HepG2 (cell line): Measurements from ENCODE around the gene CAMSAP3. TPM values are rescaled to one million over a fixed set of nuclear protein-coding genes. Genes with fewer than 3 reads are reported as not detected.

ENCODE experiments used
- ELF4 ChIP-seq: sonication (generic); formaldehyde crosslinking; IDR thresholded peaks from 2 replicates; pipeline ENCODE4 v1.5.0; 2020; ENCODE audit warnings: missing genetic modification reagents, mild to moderate bottlenecking, moderate library complexity, borderline replicate concordance
- FOXK2 ChIP-seq: fragments of 450-650 bp; IDR thresholded peaks from 2 replicates; pipeline ENCODE4 v1.6.1; 2016
- HNRNPL ChIP-seq: fragments of 200-400 bp; formaldehyde crosslinking; IDR thresholded peaks from 2 replicates; pipeline ENCODE4 v1.6.1; 2017; ENCODE audit warnings: mild to moderate bottlenecking, low read depth, low read length
- KMT2A ChIP-seq: sonication (generic); formaldehyde crosslinking; IDR thresholded peaks from 2 replicates; pipeline ENCODE4 v1.4.0; 2020; ENCODE audit warnings: missing genetic modification reagents
- MTERF4 ChIP-seq: sonication (generic); formaldehyde crosslinking; IDR thresholded peaks from 2 replicates; pipeline ENCODE4 v1.8.0; 2023; ENCODE audit warnings: mild to moderate bottlenecking, missing genetic modification reagents
- MXI1 ChIP-seq: IDR thresholded peaks from 3 replicates; pipeline ENCODE4 v1.6.1; 2012; ENCODE audit warnings: low read depth, low read length, inconsistent platforms, borderline replicate concordance
- NONO ChIP-seq, 2 experiments: fragments of 450-650 bp in 1 of 2; sonication (generic) in 1 of 2; formaldehyde crosslinking in 1 of 2; IDR thresholded peaks in 1 of 2; conservative IDR thresholded peaks in 1 of 2; 2 replicates each; pipeline versions ENCODE4 v1.6.1 to v1.8.0; 2017 to 2022; ENCODE audit warnings: mild to moderate bottlenecking in 1 of 2, missing genetic modification reagents in 1 of 2, moderate library complexity in 1 of 2
- REXO4 ChIP-seq: sonication (generic); formaldehyde crosslinking; IDR thresholded peaks from 2 replicates; pipeline ENCODE4 v1.8.0; 2022; ENCODE audit warnings: missing genetic modification reagents, mild to moderate bottlenecking, borderline replicate concordance
- RFX5 ChIP-seq: IDR thresholded peaks from 2 replicates; pipeline ENCODE4 v1.6.1; 2011; ENCODE audit warnings: low read depth, low read length, improper control_type of control experiment
- SNAI1 ChIP-seq: sonication (generic); formaldehyde crosslinking; IDR thresholded peaks from 2 replicates; pipeline ENCODE4 v1.5.0; 2020; ENCODE audit warnings: mild to moderate bottlenecking, missing genetic modification reagents, borderline replicate concordance
- YEATS4 ChIP-seq: sonication (generic); formaldehyde crosslinking; IDR thresholded peaks from 2 replicates; pipeline ENCODE4 v1.4.0; 2020; ENCODE audit warnings: missing genetic modification reagents, borderline replicate concordance
- ZNF333 ChIP-seq: sonication (generic); formaldehyde crosslinking; IDR thresholded peaks from 2 replicates; pipeline ENCODE4 v1.4.0; 2020; ENCODE audit warnings: mild to moderate bottlenecking, missing genetic modification reagents, borderline replicate concordance
- ZNF350 ChIP-seq: sonication (generic); formaldehyde crosslinking; IDR thresholded peaks from 2 replicates; pipeline ENCODE4 v1.4.0; 2020; ENCODE audit warnings: mild to moderate bottlenecking, low read depth, missing genetic modification reagents, borderline replicate concordance
- ZNF558 ChIP-seq: sonication (generic); formaldehyde crosslinking; IDR thresholded peaks from 2 replicates; pipeline ENCODE4 v1.9.0; 2022; ENCODE audit warnings: mild to moderate bottlenecking, missing genetic modification reagents, borderline replicate concordance
- ZNF563 ChIP-seq: sonication (generic); formaldehyde crosslinking; IDR thresholded peaks from 2 replicates; pipeline ENCODE4 v1.8.0; 2022; ENCODE audit warnings: mild to moderate bottlenecking, moderate library complexity, missing genetic modification reagents
- ZNF605 ChIP-seq: sonication (generic); formaldehyde crosslinking; IDR thresholded peaks from 2 replicates; pipeline ENCODE4 v1.8.0; 2022; ENCODE audit warnings: mild to moderate bottlenecking, missing genetic modification reagents
- ZNF670 ChIP-seq: sonication (generic); formaldehyde crosslinking; IDR thresholded peaks from 2 replicates; pipeline ENCODE4 v1.8.0; 2022; ENCODE audit warnings: mild to moderate bottlenecking, missing genetic modification reagents, borderline replicate concordance
- ZNF672 ChIP-seq: sonication (generic); formaldehyde crosslinking; IDR thresholded peaks from 2 replicates; pipeline ENCODE4 v1.8.1; 2022; ENCODE audit warnings: missing genetic modification reagents
- ZNF740 ChIP-seq: sonication (generic); formaldehyde crosslinking; IDR thresholded peaks from 2 replicates; pipeline ENCODE4 v1.4.0; 2020; ENCODE audit warnings: missing genetic modification reagents
- ZNF768 ChIP-seq: sonication (generic); formaldehyde crosslinking; IDR thresholded peaks from 2 replicates; pipeline ENCODE4 v1.4.0; 2020; ENCODE audit warnings: missing genetic modification reagents
- ZNF788 ChIP-seq: sonication (generic); formaldehyde crosslinking; IDR thresholded peaks from 2 replicates; pipeline ENCODE4 v1.5.0; 2020; ENCODE audit warnings: mild to moderate bottlenecking, missing genetic modification reagents, borderline replicate concordance
- polyA plus RNA-seq, 8 experiments: library from polyadenylated mRNA; depleted of rRNA in 3 of 8; stranded (reverse) in 7 of 8; unstranded in 1 of 8; fragments of >200 nt; fragmentation: Illumina TruSeq in 4 of 8; extraction: Trizol in 4 of 8; gene quantifications; 2 replicates each; pipeline versions ENCODE4 v1.2.1 to v1.2.3, GENCODE V29; 2011 to 2016; ENCODE audit warnings: low read depth in 4 of 8, missing spikeins in 1 of 8, mixed read lengths in 1 of 8; ENCODE audit not compliant: insufficient read depth in 1 of 8
- total RNA-seq, 5 experiments: library from RNA; depleted of rRNA; stranded (reverse); fragments of >200 nt; fragmentation: Illumina TruSeq; extraction: Trizol; gene quantifications; 2 replicates each; pipeline ENCODE4 v1.2.3, GENCODE V29; 2016; ENCODE audit warnings: low read depth in 1 of 5
- TF ChIP-seq, protein P1 (sequence below): sonication (generic); formaldehyde crosslinking; IDR thresholded peaks from 2 replicates; pipeline ENCODE4 v1.5.0; 2020; ENCODE audit warnings: mild to moderate bottlenecking, missing genetic modification reagents
- TF ChIP-seq, protein P2 (sequence below): sonication (generic); formaldehyde crosslinking; IDR thresholded peaks from 2 replicates; pipeline ENCODE4 v1.8.1; 2022; ENCODE audit warnings: low read depth, mild to moderate bottlenecking, missing genetic modification reagents

CAMSAP3 gene
- total and polyA plus RNA-seq, 2 of the 13 experiments (the other 11 are each of a cell fraction or from before 2014, with no cell fraction given) = 10.8 to 11.8 TPM

GRCh38 chr19:7629347-7630054, 33.8 kb downstream of the CAMSAP3 start, which contains the start of the genes PET100 and XAB2 (continued):
- TF ChIP-seq NONO (IDR thresholded peaks at IDR 0.05) (no peak), NONO (CRISPR knock-in tag; conservative IDR thresholded peaks at IDR 0.05) (no peak), ZNF768 (peak; percentile 30; the same call in 1 of the 2 replicates), MXI1 (peak; percentile 65; the same call in 1 of the 3 replicates), ZNF350 (CRISPR knock-in tag) (peak; percentile 32; the same call in 1 of the 2 replicates), FOXK2 (peak; percentile 93), RFX5 (no peak; the same call in 1 of the 2 replicates), ELF4 (peak; percentile 95; the same call in 1 of the 2 replicates), ZNF672 (no peak), ZNF333 (CRISPR knock-in tag) (no peak), ZNF563 (CRISPR knock-in tag) (0 out of 2 replicates have a peak, but pooled peaks have one; percentile 52), ZNF670 (CRISPR knock-in tag) (no peak), YEATS4 (CRISPR knock-in tag) (peak; percentile 72), SNAI1 (CRISPR knock-in tag) (no peak), REXO4 (CRISPR knock-in tag) (no peak), ZNF605 (peak; percentile 88), ZNF558 (CRISPR knock-in tag) (0 out of 2 replicates have a peak, but pooled peaks have one; percentile 69), ZNF740 (CRISPR knock-in tag) (no peak), HNRNPL (no peak), MTERF4 (CRISPR knock-in tag) (no peak), ZNF788 (CRISPR knock-in tag) (peak; percentile 67; the same call in 1 of the 2 replicates), KMT2A (no peak)
- TF ChIP-seq, protein P1, sequence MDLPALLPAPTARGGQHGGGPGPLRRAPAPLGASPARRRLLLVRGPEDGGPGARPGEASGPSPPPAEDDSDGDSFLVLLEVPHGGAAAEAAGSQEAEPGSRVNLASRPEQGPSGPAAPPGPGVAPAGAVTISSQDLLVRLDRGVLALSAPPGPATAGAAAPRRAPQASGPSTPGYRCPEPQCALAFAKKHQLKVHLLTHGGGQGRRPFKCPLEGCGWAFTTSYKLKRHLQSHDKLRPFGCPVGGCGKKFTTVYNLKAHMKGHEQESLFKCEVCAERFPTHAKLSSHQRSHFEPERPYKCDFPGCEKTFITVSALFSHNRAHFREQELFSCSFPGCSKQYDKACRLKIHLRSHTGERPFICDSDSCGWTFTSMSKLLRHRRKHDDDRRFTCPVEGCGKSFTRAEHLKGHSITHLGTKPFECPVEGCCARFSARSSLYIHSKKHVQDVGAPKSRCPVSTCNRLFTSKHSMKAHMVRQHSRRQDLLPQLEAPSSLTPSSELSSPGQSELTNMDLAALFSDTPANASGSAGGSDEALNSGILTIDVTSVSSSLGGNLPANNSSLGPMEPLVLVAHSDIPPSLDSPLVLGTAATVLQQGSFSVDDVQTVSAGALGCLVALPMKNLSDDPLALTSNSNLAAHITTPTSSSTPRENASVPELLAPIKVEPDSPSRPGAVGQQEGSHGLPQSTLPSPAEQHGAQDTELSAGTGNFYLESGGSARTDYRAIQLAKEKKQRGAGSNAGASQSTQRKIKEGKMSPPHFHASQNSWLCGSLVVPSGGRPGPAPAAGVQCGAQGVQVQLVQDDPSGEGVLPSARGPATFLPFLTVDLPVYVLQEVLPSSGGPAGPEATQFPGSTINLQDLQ (CRISPR knock-in tag) = no peak
- TF ChIP-seq, protein P2, sequence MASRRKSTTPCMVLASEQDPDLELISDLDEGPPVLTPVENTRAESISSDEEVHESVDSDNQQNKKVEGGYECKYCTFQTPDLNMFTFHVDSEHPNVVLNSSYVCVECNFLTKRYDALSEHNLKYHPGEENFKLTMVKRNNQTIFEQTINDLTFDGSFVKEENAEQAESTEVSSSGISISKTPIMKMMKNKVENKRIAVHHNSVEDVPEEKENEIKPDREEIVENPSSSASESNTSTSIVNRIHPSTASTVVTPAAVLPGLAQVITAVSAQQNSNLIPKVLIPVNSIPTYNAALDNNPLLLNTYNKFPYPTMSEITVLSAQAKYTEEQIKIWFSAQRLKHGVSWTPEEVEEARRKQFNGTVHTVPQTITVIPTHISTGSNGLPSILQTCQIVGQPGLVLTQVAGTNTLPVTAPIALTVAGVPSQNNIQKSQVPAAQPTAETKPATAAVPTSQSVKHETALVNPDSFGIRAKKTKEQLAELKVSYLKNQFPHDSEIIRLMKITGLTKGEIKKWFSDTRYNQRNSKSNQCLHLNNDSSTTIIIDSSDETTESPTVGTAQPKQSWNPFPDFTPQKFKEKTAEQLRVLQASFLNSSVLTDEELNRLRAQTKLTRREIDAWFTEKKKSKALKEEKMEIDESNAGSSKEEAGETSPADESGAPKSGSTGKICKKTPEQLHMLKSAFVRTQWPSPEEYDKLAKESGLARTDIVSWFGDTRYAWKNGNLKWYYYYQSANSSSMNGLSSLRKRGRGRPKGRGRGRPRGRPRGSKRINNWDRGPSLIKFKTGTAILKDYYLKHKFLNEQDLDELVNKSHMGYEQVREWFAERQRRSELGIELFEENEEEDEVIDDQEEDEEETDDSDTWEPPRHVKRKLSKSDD (CRISPR knock-in tag) = 0 out of 2 replicates have a peak, but pooled peaks have one; percentile 60
- TF ChIP-seq, all 625 proteins: peak for 163
